Activated T-cell treated with anti-CD3 and anti-CD28 coated beads for 1 hour (primary cell): ENCODE measurements around the gene SMIM15.

ENCODE experiments used
- DNase-seq: peaks from one replicate; pipeline ENCODE4 v3.0.0-alpha.2; 2020; ENCODE audit warnings: low read depth

The SMIM15 gene

GRCh38 chr5:61159836-61160235 is 2.4 kb downstream of the SMIM15 start:
- no peak for DNase-seq

- no peak for DNase-seq
These were observed 3.2 kb downstream of the SMIM15 start for GRCh38 chr5:61159070-61159469.

GRCh38 chr5:61151893-61152292 is 10.4 kb downstream of the SMIM15 start:
- no peak for DNase-seq

GRCh38 chr5:61148515-61148914 is 13.8 kb downstream of the SMIM15 start:
- no peak for DNase-seq

- DNase-seq, result no peak
These were observed 19.5 kb downstream of the SMIM15 start for GRCh38 chr5:61142811-61143210.

GRCh38 chr5:61142391-61142790 is 19.9 kb downstream of the SMIM15 start:
- DNase-seq, result no peak

GRCh38 chr5:61141801-61142200 is 20.5 kb downstream of the SMIM15 start:
- DNase-seq, result no peak

- DNase-seq, result no peak
These were observed 22.3 kb downstream of the SMIM15 start for GRCh38 chr5:61139931-61140330.

GRCh38 chr5:61139094-61139873 is 23.0 kb downstream of the SMIM15 start:
- DNase-seq, result no peak

- no peak for DNase-seq
These were observed 24.4 kb downstream of the SMIM15 start for GRCh38 chr5:61137835-61138234.

- DNase-seq, result no peak
These were observed 29.7 kb downstream of the SMIM15 start for GRCh38 chr5:61132559-61132958.

- DNase-seq, result no peak
These were observed 32.0 kb downstream of the SMIM15 start for GRCh38 chr5:61130289-61130688.

- DNase-seq, result no peak
These were observed 39.1 kb downstream of the SMIM15 start for GRCh38 chr5:61123145-61123544.

GRCh38 chr5:61120534-61120933 is 41.7 kb downstream of the SMIM15 start:
- no peak for DNase-seq

GRCh38 chr5:61119066-61119465 is 43.2 kb downstream of the SMIM15 start:
- DNase-seq, result no peak

GRCh38 chr5:61115968-61116367 is 46.3 kb downstream of the SMIM15 start:
- no peak for DNase-seq

- no peak for DNase-seq
These were observed 47.8 kb downstream of the SMIM15 start for GRCh38 chr5:61114441-61114840.
